PC-9 (cell line): ENCODE data around the gene SNX27.

ENCODE experiments used
- EZH2 ChIP-seq: fragments of 200-600 bp; sonication (generic); IDR thresholded peaks from 2 replicates; pipeline ENCODE4 v1.8.0; 2017; ENCODE audit warnings: antibody characterized with exemption, low read depth
- TF ChIP-seq, protein P1 (sequence below): fragments of 200-600 bp; sonication (generic); conservative IDR thresholded peaks from 2 replicates; pipeline ENCODE4 v1.6.1; 2017; ENCODE audit warnings: mixed run types, antibody characterized with exemption, mild to moderate bottlenecking, moderate library complexity

DNA sequence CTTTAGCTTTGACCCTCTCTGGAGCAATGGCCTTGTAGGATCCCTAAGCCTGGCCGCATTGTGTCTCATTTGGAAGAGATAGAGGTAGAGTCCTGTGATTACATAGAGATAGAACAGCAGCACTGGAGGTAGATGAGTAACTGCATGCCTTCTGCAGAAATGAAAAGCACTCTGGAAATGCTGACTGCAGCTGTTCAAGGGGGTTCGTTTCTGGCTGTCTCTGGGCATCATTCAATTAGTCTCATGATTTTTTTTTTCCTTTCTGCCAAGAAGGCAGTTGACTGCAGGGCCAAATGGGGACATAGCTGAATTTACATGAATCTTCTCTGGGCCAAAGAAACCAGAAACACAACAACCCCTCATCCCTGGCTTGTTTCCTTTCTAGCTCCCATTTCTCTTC, 28.1 kb upstream of the SNX27 start:
- TF ChIP-seq, protein P1, sequence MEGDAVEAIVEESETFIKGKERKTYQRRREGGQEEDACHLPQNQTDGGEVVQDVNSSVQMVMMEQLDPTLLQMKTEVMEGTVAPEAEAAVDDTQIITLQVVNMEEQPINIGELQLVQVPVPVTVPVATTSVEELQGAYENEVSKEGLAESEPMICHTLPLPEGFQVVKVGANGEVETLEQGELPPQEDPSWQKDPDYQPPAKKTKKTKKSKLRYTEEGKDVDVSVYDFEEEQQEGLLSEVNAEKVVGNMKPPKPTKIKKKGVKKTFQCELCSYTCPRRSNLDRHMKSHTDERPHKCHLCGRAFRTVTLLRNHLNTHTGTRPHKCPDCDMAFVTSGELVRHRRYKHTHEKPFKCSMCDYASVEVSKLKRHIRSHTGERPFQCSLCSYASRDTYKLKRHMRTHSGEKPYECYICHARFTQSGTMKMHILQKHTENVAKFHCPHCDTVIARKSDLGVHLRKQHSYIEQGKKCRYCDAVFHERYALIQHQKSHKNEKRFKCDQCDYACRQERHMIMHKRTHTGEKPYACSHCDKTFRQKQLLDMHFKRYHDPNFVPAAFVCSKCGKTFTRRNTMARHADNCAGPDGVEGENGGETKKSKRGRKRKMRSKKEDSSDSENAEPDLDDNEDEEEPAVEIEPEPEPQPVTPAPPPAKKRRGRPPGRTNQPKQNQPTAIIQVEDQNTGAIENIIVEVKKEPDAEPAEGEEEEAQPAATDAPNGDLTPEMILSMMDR: no peak
- no peak for TF ChIP-seq EZH2
